ENCODE results near the gene PCDHB5.

GRCh38 chr5:141101059-141101458 is 33.9 kb upstream of the PCDHB5 start:
- TF ChIP-seq, protein P1, sequence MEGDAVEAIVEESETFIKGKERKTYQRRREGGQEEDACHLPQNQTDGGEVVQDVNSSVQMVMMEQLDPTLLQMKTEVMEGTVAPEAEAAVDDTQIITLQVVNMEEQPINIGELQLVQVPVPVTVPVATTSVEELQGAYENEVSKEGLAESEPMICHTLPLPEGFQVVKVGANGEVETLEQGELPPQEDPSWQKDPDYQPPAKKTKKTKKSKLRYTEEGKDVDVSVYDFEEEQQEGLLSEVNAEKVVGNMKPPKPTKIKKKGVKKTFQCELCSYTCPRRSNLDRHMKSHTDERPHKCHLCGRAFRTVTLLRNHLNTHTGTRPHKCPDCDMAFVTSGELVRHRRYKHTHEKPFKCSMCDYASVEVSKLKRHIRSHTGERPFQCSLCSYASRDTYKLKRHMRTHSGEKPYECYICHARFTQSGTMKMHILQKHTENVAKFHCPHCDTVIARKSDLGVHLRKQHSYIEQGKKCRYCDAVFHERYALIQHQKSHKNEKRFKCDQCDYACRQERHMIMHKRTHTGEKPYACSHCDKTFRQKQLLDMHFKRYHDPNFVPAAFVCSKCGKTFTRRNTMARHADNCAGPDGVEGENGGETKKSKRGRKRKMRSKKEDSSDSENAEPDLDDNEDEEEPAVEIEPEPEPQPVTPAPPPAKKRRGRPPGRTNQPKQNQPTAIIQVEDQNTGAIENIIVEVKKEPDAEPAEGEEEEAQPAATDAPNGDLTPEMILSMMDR (IDR thresholded peaks at IDR 0.05) = no peak
- no peak for TF ChIP-seq ZFX (IDR thresholded peaks at IDR 0.05; ENCODE audit: borderline replicate concordance)
